GM12873 (cell line): ENCODE results near the gene ELL3.

ENCODE experiments used
- CTCF ChIP-seq: IDR thresholded peaks from 2 replicates; pipeline ENCODE4 v1.5.1; 2012; ENCODE audit warnings: low read depth, mild to moderate bottlenecking, moderate library complexity, low read length, control low read depth; ENCODE audit not compliant: insufficient read depth; ENCODE audit errors: missing control alignments

Gene ELL3

GRCh38 chr15:43793647-43794046, 16.9 kb upstream of the ELL3 start:
- TF ChIP-seq CTCF, result no peak

GRCh38 chr15:43792761-43793476, 16.2 kb upstream of the ELL3 start:
- TF ChIP-seq CTCF, result no peak

GRCh38 chr15:43791993-43792760, 15.4 kb upstream of the ELL3 start, which contains the start of gene SERF2:
SERF2 (plus strand) TSS chr15:43792320; CDS start chr15:43792377, 57 bp downstream.
- TF ChIP-seq CTCF, result no peak

- TF ChIP-seq CTCF, result no peak
Observed at GRCh38 chr15:43789409-43789808, 12.6 kb upstream of the ELL3 start.

GRCh38 chr15:43779016-43779415, 2.2 kb upstream of the ELL3 start:
- TF ChIP-seq CTCF, result no peak

- peak; percentile 85 for TF ChIP-seq CTCF
Observed at GRCh38 chr15:43777267-43777914, 625 bp upstream of the ELL3 start.
